Mucosa of stomach (tissue), 1 donor: ENCODE measurements around the gene TRPC4AP.

ENCODE experiments used
- H3K27me3 ChIP-seq: one replicate; pipeline ENCODE4 v1.7.0; 2013; ENCODE audit warnings: mild to moderate bottlenecking, low read length; ENCODE audit not compliant: control insufficient read depth, insufficient read depth
- H3K36me3 ChIP-seq: one replicate; pipeline ENCODE4 v1.7.0; 2013; ENCODE audit warnings: low read length; ENCODE audit not compliant: control insufficient read depth, insufficient read depth
- H3K4me1 ChIP-seq: one replicate; pipeline ENCODE4 v1.7.0; 2013; ENCODE audit warnings: mild to moderate bottlenecking, low read length; ENCODE audit not compliant: control insufficient read depth, insufficient read depth
- H3K4me3 ChIP-seq: one replicate; pipeline ENCODE4 v1.7.0; 2013; ENCODE audit warnings: low read length
- H3K9ac ChIP-seq: one replicate; pipeline ENCODE4 v1.7.0; 2013; ENCODE audit warnings: mild to moderate bottlenecking, low read length, moderate library complexity
- H3K9me3 ChIP-seq: one replicate; pipeline ENCODE4 v1.7.0; 2013; ENCODE audit warnings: mild to moderate bottlenecking, low read length, moderate library complexity; ENCODE audit not compliant: control insufficient read depth
- donor health status: Pancreatic carcinoma.

The TRPC4AP gene

DNA sequence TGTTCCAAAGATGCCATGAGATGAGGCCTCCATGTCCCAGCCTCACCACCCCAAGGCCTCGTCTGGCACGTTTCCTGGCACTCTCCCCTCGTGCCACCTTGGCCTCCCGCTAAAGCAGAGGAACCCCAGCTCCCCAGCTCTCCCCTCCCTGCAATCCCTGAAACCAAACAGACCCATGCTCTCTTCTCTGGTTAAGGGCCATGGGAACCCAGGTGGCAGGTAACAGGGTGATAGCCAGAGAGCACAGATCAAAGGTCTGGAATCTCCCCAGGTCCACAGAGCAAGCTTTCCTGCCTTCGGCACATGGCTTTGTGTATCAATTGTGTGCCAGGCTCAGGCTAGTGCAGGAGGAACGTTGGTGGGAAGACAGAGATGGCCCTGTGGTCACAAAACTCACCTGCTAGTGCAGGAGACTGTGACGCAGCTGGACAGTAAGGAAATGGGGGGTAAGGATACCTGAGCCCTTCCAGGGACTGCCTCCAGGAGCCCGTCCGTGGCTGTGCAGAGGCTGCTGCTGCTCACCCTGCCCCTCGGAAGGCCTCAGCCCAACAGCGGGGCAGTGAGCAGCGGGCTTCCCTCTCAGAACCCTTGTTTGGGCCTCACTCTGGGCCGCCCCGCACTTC, 98.0 kb downstream of the TRPC4AP start:
- peaks cover 9% of the 10 kb centered on the region for H3K4me1 ChIP-seq
- no peaks in the 10 kb centered on the region for H3K9me3 ChIP-seq
- H3K27me3 ChIP-seq: no peaks in the 10 kb centered on the region
- no peak overlapping the region for H3K4me3 ChIP-seq
- H3K9ac ChIP-seq: no peak overlapping the region
- H3K36me3 ChIP-seq: no peaks in the 10 kb centered on the region

DNA sequence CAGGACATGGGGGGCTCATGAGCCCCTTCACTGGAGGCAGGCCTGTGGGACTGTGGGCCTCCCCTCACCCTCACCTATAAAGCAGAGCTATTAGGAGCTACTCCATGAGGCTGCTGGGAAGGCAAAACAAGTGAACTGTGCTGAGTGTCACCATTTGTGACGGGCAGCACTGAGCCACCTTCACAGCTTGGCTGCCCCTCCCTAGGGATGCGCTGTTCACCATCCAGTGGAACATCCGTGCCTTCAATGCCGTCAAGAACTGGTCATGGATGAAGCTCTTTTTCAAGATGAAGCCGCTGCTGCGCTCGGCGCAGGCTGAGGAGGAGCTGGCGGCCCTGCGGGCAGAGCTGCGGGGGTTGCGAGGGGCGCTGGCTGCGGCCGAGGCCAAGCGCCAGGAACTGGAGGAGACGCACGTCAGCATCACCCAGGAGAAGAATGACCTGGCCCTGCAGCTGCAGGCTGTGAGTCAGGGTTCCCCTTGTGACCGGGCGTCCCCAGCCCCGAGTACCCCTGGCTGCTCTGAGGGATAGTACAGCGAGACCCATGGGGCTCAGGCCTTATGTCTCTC, 98.6 kb downstream of the TRPC4AP start:
- Histone ChIP-seq H3K27me3 (no peaks in the 10 kb centered on the region), H3K9ac (no peak overlapping the region), H3K4me1 (peaks cover 9% of the 10 kb centered on the region), H3K36me3 (no peaks in the 10 kb centered on the region), H3K9me3 (no peaks in the 10 kb centered on the region), H3K4me3 (no peak overlapping the region)

DNA sequence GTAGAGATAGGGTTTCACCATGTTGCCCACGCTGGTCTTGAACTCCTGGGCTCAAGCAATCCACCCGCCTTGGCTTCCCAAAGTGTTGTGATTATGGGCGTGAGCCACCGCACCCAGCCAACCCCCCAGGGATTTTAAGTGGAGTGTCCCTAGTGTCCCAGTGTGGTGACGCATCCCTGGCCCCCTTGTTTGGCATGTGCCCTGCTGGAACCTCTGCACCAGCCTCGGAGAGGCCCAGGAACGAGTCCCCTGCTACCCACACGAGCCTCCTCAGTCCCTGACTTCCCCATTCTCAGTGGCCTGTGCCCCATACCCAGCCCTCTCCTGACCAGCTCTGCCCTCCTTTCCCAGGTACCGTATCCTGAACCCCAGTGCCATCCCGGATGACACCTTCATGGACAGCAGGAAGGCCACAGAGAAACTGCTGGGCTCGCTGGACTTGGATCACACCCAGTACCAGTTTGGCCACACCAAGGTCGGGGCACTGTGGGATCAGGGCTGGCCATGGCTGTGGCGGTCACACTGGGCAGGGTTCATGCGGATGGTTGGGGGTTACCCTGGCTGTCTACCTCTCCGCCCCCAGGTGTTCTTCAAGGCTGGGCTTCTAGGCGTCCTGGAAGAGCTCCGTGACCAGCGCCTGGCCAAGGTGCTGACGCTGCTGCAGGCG, 99.7 kb downstream of the TRPC4AP start:
- no peaks in the 10 kb centered on the region for H3K27me3 ChIP-seq
- no peak overlapping the region for H3K4me3 ChIP-seq
- H3K9me3 ChIP-seq: no peaks in the 10 kb centered on the region
- no peaks in the 10 kb centered on the region for H3K36me3 ChIP-seq
- H3K4me1 ChIP-seq: peaks cover 8% of the 10 kb centered on the region
- no peak overlapping the region for H3K9ac ChIP-seq

DNA sequence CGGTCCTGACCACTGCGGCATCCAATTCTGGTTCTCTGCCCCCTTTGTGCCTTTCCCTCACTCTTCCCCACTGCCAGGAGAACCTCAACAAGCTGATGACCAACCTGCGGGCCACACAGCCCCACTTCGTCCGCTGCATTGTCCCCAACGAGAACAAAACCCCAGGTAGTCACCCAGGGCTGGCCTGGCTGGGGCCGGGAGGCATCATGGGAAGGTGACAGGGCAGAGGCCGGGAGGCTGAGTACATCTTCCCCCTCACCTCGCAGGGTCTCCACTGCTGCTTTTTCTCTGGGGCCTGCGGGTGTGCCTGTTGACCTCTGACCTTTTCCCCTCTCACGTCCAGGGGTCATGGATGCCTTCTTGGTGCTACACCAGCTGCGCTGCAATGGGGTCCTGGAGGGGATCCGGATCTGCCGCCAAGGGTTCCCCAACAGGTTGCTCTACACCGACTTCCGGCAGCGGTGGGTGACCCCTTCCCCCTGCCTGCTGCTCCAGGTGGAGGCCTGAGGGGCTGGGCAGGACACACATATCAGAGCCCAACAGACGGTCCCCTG, 101.9 kb downstream of the TRPC4AP start:
- no peaks in the 10 kb centered on the region for H3K36me3 ChIP-seq
- H3K4me3 ChIP-seq: no peak overlapping the region
- no peaks in the 10 kb centered on the region for H3K9me3 ChIP-seq
- no peak overlapping the region for H3K9ac ChIP-seq
- H3K27me3 ChIP-seq: peaks cover 7% of the 10 kb centered on the region
- H3K4me1 ChIP-seq: no peaks in the 10 kb centered on the region

DNA sequence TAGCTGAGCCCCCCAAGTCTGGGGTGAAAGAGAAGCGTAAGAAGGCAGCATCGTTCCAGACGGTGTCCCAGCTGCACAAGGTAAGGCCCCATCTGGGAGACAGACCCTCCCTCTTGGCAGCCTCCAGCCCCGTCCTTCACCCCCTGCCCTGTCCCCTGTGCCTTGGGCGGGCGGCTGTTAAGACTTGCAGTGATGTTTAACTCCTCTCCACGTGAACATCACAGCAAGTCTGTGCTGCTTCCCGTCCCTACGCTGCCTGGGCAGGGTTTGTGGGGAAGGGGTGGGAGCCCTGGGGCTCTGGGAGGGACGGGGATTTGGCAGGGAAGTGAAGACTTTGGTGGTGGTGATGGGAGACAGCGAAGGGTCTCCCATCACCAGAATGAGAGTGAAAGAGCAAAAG, 102.4 kb downstream of the TRPC4AP start:
- no peaks in the 10 kb centered on the region for H3K36me3 ChIP-seq
- H3K9ac ChIP-seq: no peak overlapping the region
- H3K27me3 ChIP-seq: peaks cover 12% of the 10 kb centered on the region
- H3K9me3 ChIP-seq: no peaks in the 10 kb centered on the region
- H3K4me3 ChIP-seq: no peak overlapping the region
- H3K4me1 ChIP-seq: no peaks in the 10 kb centered on the region

DNA sequence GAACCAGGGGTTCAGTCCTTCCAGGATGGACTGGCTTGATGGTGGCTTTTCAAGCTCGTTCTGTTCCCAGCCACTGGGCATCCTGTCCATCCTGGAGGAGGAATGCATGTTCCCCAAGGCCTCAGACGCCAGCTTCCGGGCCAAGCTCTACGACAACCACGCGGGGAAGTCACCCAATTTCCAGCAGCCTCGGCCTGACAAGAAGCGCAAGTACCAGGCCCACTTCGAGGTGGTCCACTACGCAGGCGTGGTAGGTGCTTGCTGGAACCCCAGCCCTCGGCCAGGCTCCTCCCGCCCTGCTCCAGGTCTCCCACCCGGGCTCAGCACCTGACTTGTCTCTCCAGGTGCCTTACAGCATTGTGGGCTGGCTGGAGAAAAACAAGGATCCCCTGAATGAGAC, 102.9 kb downstream of the TRPC4AP start:
- Histone ChIP-seq H3K9me3 (no peaks in the 10 kb centered on the region), H3K36me3 (no peaks in the 10 kb centered on the region), H3K4me3 (no peak overlapping the region), H3K9ac (no peak overlapping the region), H3K4me1 (peaks cover 4% of the 10 kb centered on the region), H3K27me3 (peaks cover 18% of the 10 kb centered on the region)

DNA sequence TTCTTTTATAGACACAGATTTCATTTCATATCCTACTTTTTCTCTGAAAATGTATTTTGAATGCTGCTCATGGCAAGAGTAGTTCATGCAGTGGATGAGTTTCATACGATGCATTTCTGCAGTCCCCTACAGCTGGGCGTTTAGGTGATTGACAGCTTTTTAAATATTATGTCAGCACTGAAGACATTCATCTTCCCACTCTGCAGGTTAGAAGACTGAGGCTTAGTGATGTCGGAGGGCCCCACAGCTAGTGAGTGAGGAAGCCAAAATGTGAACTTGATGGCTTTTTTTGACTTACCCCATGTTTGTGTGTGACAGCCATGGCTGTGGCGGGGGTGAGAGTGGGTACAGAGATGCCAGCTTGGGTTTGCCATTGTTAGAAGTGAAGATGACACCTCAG, 103.5 kb downstream of the TRPC4AP start:
- H3K36me3 ChIP-seq: no peaks in the 10 kb centered on the region
- H3K9me3 ChIP-seq: no peaks in the 10 kb centered on the region
- H3K4me3 ChIP-seq: no peak overlapping the region
- peaks cover 23% of the 10 kb centered on the region for H3K27me3 ChIP-seq
- H3K4me1 ChIP-seq: peaks cover 10% of the 10 kb centered on the region
- no peak overlapping the region for H3K9ac ChIP-seq

DNA sequence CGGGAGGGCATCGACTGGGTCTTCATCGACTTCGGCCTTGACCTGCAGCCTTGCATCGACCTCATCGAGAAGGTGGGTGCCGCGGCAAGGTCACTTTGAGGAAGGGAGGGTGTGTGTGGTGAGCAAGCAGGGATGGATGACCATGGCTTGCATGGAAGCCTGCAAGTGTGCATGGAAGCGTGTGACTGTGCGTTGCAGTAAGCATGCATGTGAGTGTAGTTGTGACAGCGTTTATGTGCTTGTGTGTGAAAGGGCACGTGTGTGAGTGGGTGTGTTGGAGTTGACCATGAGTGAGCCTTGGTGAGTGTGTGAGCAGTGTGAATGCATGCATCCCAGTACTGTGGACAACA, 104.4 kb downstream of the TRPC4AP start:
- H3K36me3 ChIP-seq: no peaks in the 10 kb centered on the region
- H3K4me1 ChIP-seq: peaks cover 19% of the 10 kb centered on the region
- no peak overlapping the region for H3K9ac ChIP-seq
- no peak overlapping the region for H3K4me3 ChIP-seq
- H3K27me3 ChIP-seq: peaks cover 31% of the 10 kb centered on the region
- H3K9me3 ChIP-seq: no peaks in the 10 kb centered on the region

DNA sequence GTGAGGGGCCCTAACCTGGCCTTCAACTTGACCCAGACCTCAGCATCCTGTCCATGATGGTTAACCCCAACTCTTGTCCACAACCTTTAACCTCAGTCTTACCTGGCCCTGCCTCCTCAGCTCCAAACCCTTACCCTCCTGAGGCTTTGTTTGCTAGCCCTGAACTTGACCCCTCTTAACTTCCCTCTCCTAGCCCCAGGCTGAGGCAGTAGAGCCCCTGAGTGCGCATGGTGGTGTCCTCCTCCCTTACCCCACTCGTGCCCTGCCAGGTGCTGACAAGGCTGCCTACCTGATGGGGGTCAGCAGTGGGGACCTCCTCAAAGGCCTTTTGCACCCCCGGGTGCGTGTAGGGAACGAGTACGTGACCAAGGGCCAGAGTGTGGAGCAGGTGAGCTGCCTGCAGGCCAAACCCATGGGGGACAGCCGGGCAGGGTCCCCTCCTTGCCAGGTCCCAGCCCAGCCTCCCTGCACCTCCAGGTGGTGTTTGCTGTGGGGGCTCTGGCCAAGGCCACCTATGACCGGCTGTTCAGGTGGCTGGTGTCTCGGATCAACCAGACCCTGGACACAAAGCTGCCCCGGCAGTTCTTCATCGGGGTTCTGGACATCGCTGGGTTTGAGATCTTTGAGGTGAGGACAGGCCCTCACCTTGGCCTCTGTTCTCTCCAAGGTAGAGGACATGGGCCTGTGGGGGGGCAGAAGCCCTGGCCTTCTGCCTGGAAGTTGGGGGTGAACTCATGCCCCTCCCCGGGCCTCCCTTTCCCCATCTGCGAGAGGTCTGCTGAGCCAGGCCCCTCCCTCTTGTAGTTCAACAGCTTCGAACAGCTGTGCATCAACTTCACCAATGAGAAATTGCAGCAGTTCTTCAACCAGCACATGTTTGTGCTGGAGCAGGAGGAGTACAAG, 105.1 kb downstream of the TRPC4AP start:
- Histone ChIP-seq H3K4me3 (no peak overlapping the region), H3K9me3 (no peaks in the 10 kb centered on the region), H3K27me3 (peaks cover 31% of the 10 kb centered on the region), H3K36me3 (no peaks in the 10 kb centered on the region), H3K4me1 (peaks cover 25% of the 10 kb centered on the region), H3K9ac (no peak overlapping the region)

DNA sequence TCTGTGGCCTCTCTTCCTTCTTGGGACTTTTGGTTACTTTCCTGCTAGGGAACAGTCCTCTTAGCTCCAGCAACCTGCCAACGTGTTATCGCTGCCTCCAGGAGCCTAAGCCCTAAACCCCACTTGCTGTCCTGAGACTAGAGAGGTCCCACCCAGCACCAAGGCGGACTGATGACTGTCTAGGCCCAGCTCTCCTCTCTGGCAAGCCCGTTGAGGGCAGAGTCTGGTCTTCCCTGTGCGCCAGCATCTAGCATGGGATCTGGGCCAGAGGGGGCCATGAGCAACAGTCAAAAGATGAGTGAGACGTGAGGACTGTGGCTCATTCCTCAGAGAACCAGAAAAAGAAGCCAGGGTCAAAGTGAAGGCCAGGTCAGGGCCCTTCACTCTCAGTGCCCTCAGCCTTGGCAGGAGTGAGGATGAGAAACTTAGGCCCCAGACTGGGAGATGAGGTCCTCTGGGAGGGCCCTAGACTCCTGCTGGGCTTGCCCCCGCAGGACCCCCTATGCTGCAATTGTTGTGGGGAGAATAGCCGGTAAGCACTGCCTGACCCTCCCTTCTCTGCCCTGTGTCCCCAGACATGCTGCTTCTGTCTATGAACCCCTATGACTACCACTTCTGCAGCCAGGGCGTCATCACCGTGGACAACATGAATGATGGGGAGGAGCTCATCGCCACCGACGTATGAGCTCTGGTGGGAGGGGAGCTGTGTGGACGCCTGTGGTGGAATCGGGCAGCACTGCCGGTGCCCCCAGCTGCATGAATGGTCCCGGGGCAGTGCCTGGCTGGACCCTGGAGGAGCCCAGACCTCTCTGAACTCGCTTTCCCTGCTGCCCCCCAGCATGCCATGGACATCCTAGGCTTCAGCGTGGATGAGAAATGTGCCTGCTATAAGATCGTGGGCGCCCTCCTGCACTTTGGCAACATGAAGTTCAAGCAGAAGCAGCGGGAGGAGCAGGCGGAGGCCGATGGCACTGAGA, 106.0 kb downstream of the TRPC4AP start:
- peaks cover 28% of the 10 kb centered on the region for H3K4me1 ChIP-seq

More for the DNA sequence above, 106.0 kb downstream of the TRPC4AP start:
- H3K9me3 ChIP-seq: no peaks in the 10 kb centered on the region
- H3K27me3 ChIP-seq: peaks cover 31% of the 10 kb centered on the region
- H3K4me3 ChIP-seq: no peak overlapping the region
- no peak overlapping the region for H3K9ac ChIP-seq
- no peaks in the 10 kb centered on the region for H3K36me3 ChIP-seq
